H9 (cell line): ENCODE measurements around the gene RNF141. TPM values are rescaled to one million over a fixed set of nuclear protein-coding genes. Genes with fewer than 3 reads are reported as not detected.

ENCODE experiments used
- DNase-seq: peaks from one replicate; pipeline ENCODE4 v3.0.0-alpha.2; 2017
- H2AFZ ChIP-seq: one replicate; pipeline ENCODE4 v1.6.1; 2013; ENCODE audit warnings: mild to moderate bottlenecking, low read length, control low read depth, moderate library complexity
- H2AK5ac ChIP-seq: 2 replicates; pipeline ENCODE4 v1.6.1; 2013; ENCODE audit warnings: low read length, control low read depth, mixed read lengths; ENCODE audit not compliant: insufficient read length
- H2BK120ac ChIP-seq: one replicate; pipeline ENCODE4 v1.6.1; 2013; ENCODE audit warnings: low read depth, mild to moderate bottlenecking, low read length, control low read depth, inconsistent platforms; ENCODE audit not compliant: poor library complexity, severe bottlenecking
- H2BK12ac ChIP-seq: 2 replicates; pipeline ENCODE4 v1.6.1; 2013; ENCODE audit warnings: low read length, control low read depth, mixed read lengths, low read depth; ENCODE audit not compliant: insufficient read length
- H2BK15ac ChIP-seq: 2 replicates; pipeline ENCODE4 v1.6.1; 2013; ENCODE audit warnings: low read depth, low read length, control low read depth
- H2BK20ac ChIP-seq: one replicate; pipeline ENCODE4 v1.6.1; 2013; ENCODE audit warnings: low read depth, mild to moderate bottlenecking, low read length, control low read depth, inconsistent platforms; ENCODE audit not compliant: poor library complexity, severe bottlenecking
- H2BK5ac ChIP-seq: 2 replicates; pipeline ENCODE4 v1.6.1; 2013; ENCODE audit warnings: low read length, control low read depth, mixed read lengths; ENCODE audit not compliant: insufficient read length
- H3K14ac ChIP-seq: 2 replicates; pipeline ENCODE4 v1.6.1; 2013; ENCODE audit warnings: low read length, control low read depth; ENCODE audit not compliant: insufficient read depth
- H3K18ac ChIP-seq: 2 replicates; pipeline ENCODE4 v1.6.1; 2013; ENCODE audit warnings: low read depth, mild to moderate bottlenecking, mixed read lengths, low read length, control low read depth; ENCODE audit not compliant: insufficient read length
- H3K23ac ChIP-seq: 2 replicates; pipeline ENCODE4 v1.6.1; 2013; ENCODE audit warnings: low read length, control low read depth, mixed read lengths, low read depth; ENCODE audit not compliant: insufficient read length
- H3K23me2 ChIP-seq: 2 replicates; pipeline ENCODE4 v1.6.1; 2013; ENCODE audit warnings: low read depth, mild to moderate bottlenecking, mixed read lengths, low read length, control low read depth; ENCODE audit not compliant: insufficient read length, poor library complexity, severe bottlenecking
- H3K27ac ChIP-seq: 2 replicates; pipeline ENCODE4 v1.5.1; 2013; ENCODE audit warnings: low read length, control low read depth, mixed read lengths, low read depth; ENCODE audit not compliant: insufficient read length
- H3K27me3 ChIP-seq: 2 replicates; pipeline ENCODE4 v1.6.1; 2013; ENCODE audit warnings: low read length, control low read depth, inconsistent platforms; ENCODE audit not compliant: insufficient read depth
- H3K4ac ChIP-seq: 2 replicates; pipeline ENCODE4 v1.6.1; 2013; ENCODE audit warnings: low read depth, mild to moderate bottlenecking, control low read depth, inconsistent platforms, low read length, moderate library complexity
- H3K4me1 ChIP-seq: 2 replicates; pipeline ENCODE4 v1.6.1; 2013; ENCODE audit warnings: low read length, control low read depth, inconsistent platforms; ENCODE audit not compliant: insufficient read depth
- H3K4me2 ChIP-seq: 2 replicates; pipeline ENCODE4 v1.6.1; 2013; ENCODE audit warnings: low read length, control low read depth, mixed read lengths; ENCODE audit not compliant: insufficient read length, insufficient read depth
- H3K56ac ChIP-seq: 2 replicates; pipeline ENCODE4 v1.6.1; 2013; ENCODE audit warnings: low read depth, mild to moderate bottlenecking, mixed read lengths, low read length, control low read depth; ENCODE audit not compliant: insufficient read length
- H3K79me1 ChIP-seq: 2 replicates; pipeline ENCODE4 v1.6.1; 2013; ENCODE audit warnings: low read depth, mild to moderate bottlenecking, moderate library complexity, low read length, control low read depth, inconsistent platforms; ENCODE audit not compliant: insufficient read depth, poor library complexity, severe bottlenecking
- H3K79me2 ChIP-seq: 2 replicates; pipeline ENCODE4 v1.6.1; 2013; ENCODE audit warnings: low read length, control low read depth, inconsistent platforms; ENCODE audit not compliant: insufficient read depth
- H3K9ac ChIP-seq: 2 replicates; pipeline ENCODE4 v1.6.1; 2013; ENCODE audit warnings: low read length, control low read depth, mixed read lengths; ENCODE audit not compliant: insufficient read length; ENCODE audit errors: extremely low read depth
- H3K9me3 ChIP-seq: one replicate; pipeline ENCODE4 v1.6.1; 2013; ENCODE audit warnings: low read depth, low read length, inconsistent platforms; ENCODE audit not compliant: control insufficient read depth
- H3T11ph ChIP-seq: one replicate; pipeline ENCODE4 v1.6.1; 2013; ENCODE audit warnings: mild to moderate bottlenecking, low read length, control low read depth, inconsistent platforms
- H4K20me1 ChIP-seq: one replicate; pipeline ENCODE4 v1.6.1; 2013; ENCODE audit not compliant: control insufficient read depth, insufficient read length, insufficient read depth
- H4K5ac ChIP-seq: 2 replicates; pipeline ENCODE4 v1.6.1; 2013; ENCODE audit warnings: low read depth, mild to moderate bottlenecking, mixed read lengths, low read length, control low read depth; ENCODE audit not compliant: insufficient read length
- H4K8ac ChIP-seq: replicated peaks from 2 replicates; pipeline ENCODE4 v1.6.1; 2013; ENCODE audit warnings: low read length, control low read depth, mixed read lengths, low read depth; ENCODE audit not compliant: insufficient read length
- H4K91ac ChIP-seq: 2 replicates; pipeline ENCODE4 v1.6.1; 2013; ENCODE audit warnings: low read depth, mild to moderate bottlenecking, moderate library complexity, mixed read lengths, low read length, control low read depth; ENCODE audit not compliant: insufficient read length
- H3K27ac Mint-ChIP-seq, 3 experiments: 2 replicates in 2 of 3; 3 replicates in 1 of 3; pipeline ENCODE4 v1.8.0; 2020 to 2021; ENCODE audit warnings: mixed read lengths in 3 of 3, mild to moderate bottlenecking in 1 of 3, moderate library complexity in 1 of 3
- H3K27me3 Mint-ChIP-seq: 2 replicates; pipeline ENCODE4 v1.8.0; 2021; ENCODE audit warnings: low read depth, mild to moderate bottlenecking, moderate library complexity, mixed read lengths
- H3K36me3 Mint-ChIP-seq, 3 experiments: 2 replicates in 2 of 3; 3 replicates in 1 of 3; pipeline ENCODE4 v1.8.0; 2020 to 2021; ENCODE audit warnings: low read depth in 3 of 3, mixed read lengths in 3 of 3; ENCODE audit not compliant: insufficient read depth in 1 of 3
- H3K4me1 Mint-ChIP-seq, 2 experiments: 2 replicates each; pipeline ENCODE4 v1.8.0; 2020; ENCODE audit warnings: mixed read lengths in 2 of 2
- H3K4me3 Mint-ChIP-seq, 2 experiments: 2 replicates in 1 of 2; 3 replicates in 1 of 2; pipeline ENCODE4 v1.8.0; 2020 to 2021; ENCODE audit warnings: mild to moderate bottlenecking in 2 of 2, mixed read lengths in 2 of 2, moderate library complexity in 1 of 2
- H3K9me3 Mint-ChIP-seq, 2 experiments: 2 replicates in 1 of 2; 3 replicates in 1 of 2; pipeline ENCODE4 v1.8.0; 2020; ENCODE audit warnings: mild to moderate bottlenecking in 2 of 2, mixed read lengths in 2 of 2, moderate library complexity in 1 of 2
- WGBS: extraction: QIAGEN DNeasy Blood & Tissue Kit; methylation state at CpG from one replicate; pipeline ENCODE4 v1.1.7; 2013; ENCODE audit warnings: missing lambda C conversion rate, low lambda C conversion rate, mixed read lengths; ENCODE audit not compliant: insufficient read length; ENCODE audit errors: extremely low coverage; 5-methylcytosine and 5-hydroxymethylcytosine counted together
- total RNA-seq: library from RNA; stranded (reverse); gene quantifications from 2 replicates; pipeline ENCODE4 v1.2.1, GENCODE V29; 2021
- TF ChIP-seq, protein P1 (sequence below): fragments of 200-600 bp; sonication (generic); conservative IDR thresholded peaks from 3 replicates; pipeline ENCODE4 v1.8.0; 2021; ENCODE audit warnings: antibody characterized with exemption, mild to moderate bottlenecking

RNF141 gene
- total RNA-seq, 1 experiment from 2014 or later, result 24.7 TPM

DNA sequence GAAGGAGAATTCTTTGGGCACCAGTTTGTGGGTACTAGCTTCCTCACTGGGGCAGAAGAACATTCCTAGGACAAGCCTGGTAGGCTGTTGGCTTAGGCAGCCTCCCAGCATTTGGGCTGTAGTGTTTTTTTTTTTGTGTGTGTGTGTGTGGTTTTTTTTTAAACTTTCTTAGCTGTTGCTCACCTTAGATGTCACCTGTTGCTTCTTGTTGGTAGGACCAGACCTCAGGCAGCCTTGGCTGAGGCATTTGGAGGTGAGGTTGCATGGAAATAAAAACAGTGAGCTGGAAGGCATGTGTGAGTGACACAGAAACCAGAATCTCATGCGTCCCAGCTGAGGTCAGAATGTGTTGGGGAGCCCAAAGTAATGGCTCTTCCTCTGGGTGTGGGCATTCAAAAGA, 64.6 kb downstream of the RNF141 start:
- Mint-ChIP-seq H3K27me3 (peaks cover 2% of the 10 kb centered on the region; the same call in 1 of the 2 replicates), H3K4me3 (no peak overlapping the region), H3K4me1 (peaks cover 0 to 11% of the 10 kb centered on the region in 2 experiments; a peak in 2 of 4 replicates), H3K36me3 (no peaks in the 10 kb centered on the region), H3K27ac (no peak overlapping the region; a peak in 1 of 7 replicates), H3K9me3 (no peaks in the 10 kb centered on the region)
- Histone ChIP-seq H3K79me1 (no peaks in the 10 kb centered on the region), H3K27me3 (no peaks in the 10 kb centered on the region), H3K79me2 (no peaks in the 10 kb centered on the region), H3K4ac (no peak overlapping the region), H3K9me3 (no peaks in the 10 kb centered on the region), H3K9ac (no peak overlapping the region), H2AK5ac (no peak overlapping the region), H2BK5ac (no peak overlapping the region), H3K23ac (no peak overlapping the region), H3T11ph (no peak overlapping the region), H3K14ac (no peak overlapping the region), H4K91ac (no peak overlapping the region), H3K23me2 (no peaks in the 10 kb centered on the region), H4K8ac (no peak overlapping the region), H2BK15ac (no peak overlapping the region), H2AFZ (no peak overlapping the region), H3K18ac (no peak overlapping the region), H2BK12ac (no peak overlapping the region), H4K20me1 (no peaks in the 10 kb centered on the region), H4K5ac (no peak overlapping the region), H2BK120ac (no peak overlapping the region), H3K27ac (no peak overlapping the region), H3K4me1 (no peaks in the 10 kb centered on the region), H3K56ac (no peak overlapping the region), H3K4me2 (no peak overlapping the region), H2BK20ac (no peak overlapping the region)
- no CpG with 5 or more reads among the region's 1 CpG for WGBS
- TF ChIP-seq, protein P1, sequence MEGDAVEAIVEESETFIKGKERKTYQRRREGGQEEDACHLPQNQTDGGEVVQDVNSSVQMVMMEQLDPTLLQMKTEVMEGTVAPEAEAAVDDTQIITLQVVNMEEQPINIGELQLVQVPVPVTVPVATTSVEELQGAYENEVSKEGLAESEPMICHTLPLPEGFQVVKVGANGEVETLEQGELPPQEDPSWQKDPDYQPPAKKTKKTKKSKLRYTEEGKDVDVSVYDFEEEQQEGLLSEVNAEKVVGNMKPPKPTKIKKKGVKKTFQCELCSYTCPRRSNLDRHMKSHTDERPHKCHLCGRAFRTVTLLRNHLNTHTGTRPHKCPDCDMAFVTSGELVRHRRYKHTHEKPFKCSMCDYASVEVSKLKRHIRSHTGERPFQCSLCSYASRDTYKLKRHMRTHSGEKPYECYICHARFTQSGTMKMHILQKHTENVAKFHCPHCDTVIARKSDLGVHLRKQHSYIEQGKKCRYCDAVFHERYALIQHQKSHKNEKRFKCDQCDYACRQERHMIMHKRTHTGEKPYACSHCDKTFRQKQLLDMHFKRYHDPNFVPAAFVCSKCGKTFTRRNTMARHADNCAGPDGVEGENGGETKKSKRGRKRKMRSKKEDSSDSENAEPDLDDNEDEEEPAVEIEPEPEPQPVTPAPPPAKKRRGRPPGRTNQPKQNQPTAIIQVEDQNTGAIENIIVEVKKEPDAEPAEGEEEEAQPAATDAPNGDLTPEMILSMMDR, result no peak
- DNase-seq, result no peak
